ENCODE results near the gene TMEM272. TPM values are rescaled to one million over a fixed set of nuclear protein-coding genes. Genes with fewer than 3 reads are reported as not detected.

The TMEM272 gene
- polyA plus RNA-seq, 1 of the 3 experiments (the other 2 are of a cell fraction) = not detected

DNA sequence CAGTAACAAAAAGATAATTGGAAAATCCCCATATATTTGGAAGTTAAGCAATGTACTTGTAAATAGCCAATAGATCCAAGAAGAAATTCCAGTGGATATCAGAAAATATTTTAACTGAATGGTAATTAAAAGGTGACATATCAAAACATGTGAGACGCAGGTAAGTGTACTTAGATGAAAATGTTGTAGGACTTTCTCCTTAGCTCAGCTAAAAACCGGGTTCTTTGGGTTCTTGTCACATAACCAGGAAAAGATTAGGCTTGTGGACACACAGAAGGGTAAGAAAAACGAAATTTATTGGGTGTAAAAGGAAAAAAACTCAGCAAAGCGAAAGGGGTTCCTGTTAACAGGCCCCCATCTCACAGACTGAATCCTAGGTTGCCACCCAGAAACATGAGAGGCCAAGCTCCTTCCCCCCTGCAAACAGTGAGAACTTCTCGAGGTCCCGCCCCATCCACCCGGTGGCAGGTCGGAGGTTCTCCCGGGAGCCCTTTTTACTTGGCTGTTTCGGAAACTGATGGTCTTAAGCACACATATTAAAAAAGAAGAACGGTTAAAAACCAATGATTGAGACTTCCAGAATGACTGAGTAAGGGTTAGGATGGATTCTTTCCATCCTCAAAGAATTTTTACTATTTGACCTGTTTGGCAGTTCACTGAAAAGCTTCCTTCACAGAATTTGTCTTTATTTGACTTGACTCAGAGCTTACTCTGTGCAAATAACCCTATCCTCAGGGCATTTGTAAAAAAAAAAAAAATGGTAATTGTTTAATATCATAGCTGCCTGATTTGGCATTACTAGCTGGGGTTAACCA, 13.7 kb upstream of the TMEM272 start:
- Histone ChIP-seq H4K20me1 (ENCODE audit: insufficient read depth) (no peaks in the 10 kb centered on the region), H3K4me1 (ENCODE audit: control insufficient read depth in 1 of 2, insufficient read depth in 2 of 2, low read depth in 1 of 2, low read length in 1 of 2) (no peaks in the 10 kb centered on the region), H3F3A (replicated peaks; ENCODE audit: insufficient read depth) (peaks cover 5% of the 10 kb centered on the region), H3K36me3 (replicated peaks in 1 of 2; ENCODE audit: control insufficient read depth in 1 of 2, insufficient read depth in 2 of 2, low read length in 1 of 2) (no peaks in the 10 kb centered on the region), H3K9me3 (no peaks in the 10 kb centered on the region), H3K27me3 (ENCODE audit: insufficient read depth) (no peaks in the 10 kb centered on the region), H3K4me2 (no peak overlapping the region), H3K9ac (no peak overlapping the region), H3K79me2 (ENCODE audit: insufficient read depth) (no peaks in the 10 kb centered on the region), H2AFZ (ENCODE audit: low read depth) (no peak overlapping the region), H3K27ac (ENCODE audit: low read depth in 2 of 2, low read length in 1 of 2) (no peak overlapping the region), H3K9me2 (no peaks in the 10 kb centered on the region), H3K4me3 (ENCODE audit: low read depth in 2 of 2, low read length in 1 of 2) (no peak overlapping the region)
- DNase-seq = no peak
- TF ChIP-seq, protein P1, sequence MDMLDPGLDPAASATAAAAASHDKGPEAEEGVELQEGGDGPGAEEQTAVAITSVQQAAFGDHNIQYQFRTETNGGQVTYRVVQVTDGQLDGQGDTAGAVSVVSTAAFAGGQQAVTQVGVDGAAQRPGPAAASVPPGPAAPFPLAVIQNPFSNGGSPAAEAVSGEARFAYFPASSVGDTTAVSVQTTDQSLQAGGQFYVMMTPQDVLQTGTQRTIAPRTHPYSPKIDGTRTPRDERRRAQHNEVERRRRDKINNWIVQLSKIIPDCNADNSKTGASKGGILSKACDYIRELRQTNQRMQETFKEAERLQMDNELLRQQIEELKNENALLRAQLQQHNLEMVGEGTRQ (IDR thresholded peaks at IDR 0.05; ENCODE audit: borderline replicate concordance, low read depth, low read length) = no peak
- TF ChIP-seq CHD2 (IDR thresholded peaks at IDR 0.05; ENCODE audit: low read length, partially characterized antibody) = no peak
- TF ChIP-seq RCOR1 (IDR thresholded peaks at IDR 0.05; ENCODE audit: low read length) = no peak
- no peak for TF ChIP-seq FOXM1 (IDR thresholded peaks at IDR 0.05; ENCODE audit: low read depth)
- no peak for TF ChIP-seq RXRA (IDR thresholded peaks at IDR 0.05; ENCODE audit: borderline replicate concordance, low read depth)
- no peak for TF ChIP-seq TAF1 (IDR thresholded peaks at IDR 0.05; ENCODE audit: borderline replicate concordance, low read depth, low read length)
- TF ChIP-seq FOSL2 (IDR thresholded peaks at IDR 0.05; ENCODE audit: borderline replicate concordance, low read depth) = no peak
- no peak for TF ChIP-seq YY1 (IDR thresholded peaks at IDR 0.05; ENCODE audit: low read depth)
- ChIA-PET POLR2A (no interaction called here), CTCF (interaction anchor here (0.9 to 1.7 kb wide), 5 partner anchors 8 to 269 kb away, joined by 3 to 7 read pairs (median 3); partner anchors contain the start of gene TMEM272)
- WGBS (ENCODE audit: low lambda C conversion rate) = 47% methylated on average over 11 of the region's 11 CpGs

DNA sequence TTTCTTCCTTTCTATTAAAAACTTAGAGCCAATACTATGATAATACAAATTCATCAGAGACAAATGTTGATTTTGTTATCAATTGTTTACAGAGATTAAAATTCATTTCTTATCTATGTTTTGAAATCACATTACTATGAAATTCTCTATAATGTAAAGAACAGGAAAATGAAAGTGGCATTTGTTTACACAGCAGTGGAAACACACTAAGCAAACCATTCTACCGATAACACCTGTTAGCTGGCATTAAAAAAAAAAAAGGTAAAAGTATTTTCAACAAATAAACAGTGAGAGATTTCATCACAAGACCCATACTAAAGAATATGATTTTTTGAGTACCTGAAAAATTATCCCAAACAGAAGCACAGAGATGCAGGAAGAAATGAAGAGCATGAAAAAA, 12.0 kb upstream of the TMEM272 start:
- Histone ChIP-seq H3K4me3 (ENCODE audit: low read depth in 2 of 2, low read length in 1 of 2) (no peak overlapping the region), H3K27me3 (ENCODE audit: insufficient read depth) (no peaks in the 10 kb centered on the region), H3K9me3 (no peaks in the 10 kb centered on the region), H3K36me3 (replicated peaks in 1 of 2; ENCODE audit: control insufficient read depth in 1 of 2, insufficient read depth in 2 of 2, low read length in 1 of 2) (no peaks in the 10 kb centered on the region), H3K9ac (no peak overlapping the region), H3F3A (replicated peaks; ENCODE audit: insufficient read depth) (peaks cover under 1% of the 10 kb centered on the region), H3K9me2 (no peaks in the 10 kb centered on the region), H3K79me2 (ENCODE audit: insufficient read depth) (no peaks in the 10 kb centered on the region), H3K27ac (ENCODE audit: low read depth in 2 of 2, low read length in 1 of 2) (no peak overlapping the region), H3K4me1 (ENCODE audit: control insufficient read depth in 1 of 2, insufficient read depth in 2 of 2, low read depth in 1 of 2, low read length in 1 of 2) (no peaks in the 10 kb centered on the region), H3K4me2 (no peak overlapping the region), H4K20me1 (ENCODE audit: insufficient read depth) (no peaks in the 10 kb centered on the region), H2AFZ (ENCODE audit: low read depth) (no peak overlapping the region)
- no peak for DNase-seq
- WGBS (ENCODE audit: low lambda C conversion rate) = 65% methylated on average over 1 of the region's 1 CpG
- POLR2A ChIA-PET = no interaction called here
- CTCF ChIA-PET = no interaction called here
- no peak for TF ChIP-seq ELF1 (IDR thresholded peaks at IDR 0.05)
- TF ChIP-seq GABPA (IDR thresholded peaks at IDR 0.05; ENCODE audit: low read depth) = no peak
- TF ChIP-seq, protein P2, sequence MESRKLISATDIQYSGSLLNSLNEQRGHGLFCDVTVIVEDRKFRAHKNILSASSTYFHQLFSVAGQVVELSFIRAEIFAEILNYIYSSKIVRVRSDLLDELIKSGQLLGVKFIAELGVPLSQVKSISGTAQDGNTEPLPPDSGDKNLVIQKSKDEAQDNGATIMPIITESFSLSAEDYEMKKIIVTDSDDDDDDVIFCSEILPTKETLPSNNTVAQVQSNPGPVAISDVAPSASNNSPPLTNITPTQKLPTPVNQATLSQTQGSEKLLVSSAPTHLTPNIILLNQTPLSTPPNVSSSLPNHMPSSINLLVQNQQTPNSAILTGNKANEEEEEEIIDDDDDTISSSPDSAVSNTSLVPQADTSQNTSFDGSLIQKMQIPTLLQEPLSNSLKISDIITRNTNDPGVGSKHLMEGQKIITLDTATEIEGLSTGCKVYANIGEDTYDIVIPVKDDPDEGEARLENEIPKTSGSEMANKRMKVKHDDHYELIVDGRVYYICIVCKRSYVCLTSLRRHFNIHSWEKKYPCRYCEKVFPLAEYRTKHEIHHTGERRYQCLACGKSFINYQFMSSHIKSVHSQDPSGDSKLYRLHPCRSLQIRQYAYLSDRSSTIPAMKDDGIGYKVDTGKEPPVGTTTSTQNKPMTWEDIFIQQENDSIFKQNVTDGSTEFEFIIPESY (IDR thresholded peaks at IDR 0.05; ENCODE audit: borderline replicate concordance, low read depth) = no peak
- TF ChIP-seq, protein P1 (IDR thresholded peaks at IDR 0.05; ENCODE audit: borderline replicate concordance, low read depth, low read length) = no peak
- TF ChIP-seq MXI1 (IDR thresholded peaks at IDR 0.05; ENCODE audit: low read depth, low read length) = no peak
- TF ChIP-seq RXRA (IDR thresholded peaks at IDR 0.05; ENCODE audit: borderline replicate concordance, low read depth) = no peak
- TF ChIP-seq, protein P3, sequence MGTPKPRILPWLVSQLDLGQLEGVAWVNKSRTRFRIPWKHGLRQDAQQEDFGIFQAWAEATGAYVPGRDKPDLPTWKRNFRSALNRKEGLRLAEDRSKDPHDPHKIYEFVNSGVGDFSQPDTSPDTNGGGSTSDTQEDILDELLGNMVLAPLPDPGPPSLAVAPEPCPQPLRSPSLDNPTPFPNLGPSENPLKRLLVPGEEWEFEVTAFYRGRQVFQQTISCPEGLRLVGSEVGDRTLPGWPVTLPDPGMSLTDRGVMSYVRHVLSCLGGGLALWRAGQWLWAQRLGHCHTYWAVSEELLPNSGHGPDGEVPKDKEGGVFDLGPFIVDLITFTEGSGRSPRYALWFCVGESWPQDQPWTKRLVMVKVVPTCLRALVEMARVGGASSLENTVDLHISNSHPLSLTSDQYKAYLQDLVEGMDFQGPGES (IDR thresholded peaks at IDR 0.05; ENCODE audit: low read depth, low read length) = no peak
- no peak for TF ChIP-seq SIN3A (IDR thresholded peaks at IDR 0.05; ENCODE audit: borderline replicate concordance, low read depth, low read length)
- TF ChIP-seq JUND (IDR thresholded peaks at IDR 0.05) = no peak
- TF ChIP-seq, protein P4, sequence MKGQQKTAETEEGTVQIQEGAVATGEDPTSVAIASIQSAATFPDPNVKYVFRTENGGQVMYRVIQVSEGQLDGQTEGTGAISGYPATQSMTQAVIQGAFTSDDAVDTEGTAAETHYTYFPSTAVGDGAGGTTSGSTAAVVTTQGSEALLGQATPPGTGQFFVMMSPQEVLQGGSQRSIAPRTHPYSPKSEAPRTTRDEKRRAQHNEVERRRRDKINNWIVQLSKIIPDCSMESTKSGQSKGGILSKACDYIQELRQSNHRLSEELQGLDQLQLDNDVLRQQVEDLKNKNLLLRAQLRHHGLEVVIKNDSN (IDR thresholded peaks at IDR 0.05; ENCODE audit: borderline replicate concordance, low read depth) = no peak
- no peak for TF ChIP-seq NFIC (IDR thresholded peaks at IDR 0.05; ENCODE audit: borderline replicate concordance)
- no peak for TF ChIP-seq GATA2 (CRISPR knock-in tag; IDR thresholded peaks at IDR 0.05)
- no peak for TF ChIP-seq EP300 (IDR thresholded peaks at IDR 0.05; ENCODE audit: borderline replicate concordance in 1 of 2, low read depth in 1 of 2, low read length in 1 of 2)
- no peak for TF ChIP-seq SMC3 (IDR thresholded peaks at IDR 0.05; ENCODE audit: low read depth, low read length)

Data from SK-N-SH (cell line).